GM23338 (cell line): Measurements from ENCODE around the gene PRKD1. TPM values are rescaled to one million over a fixed set of nuclear protein-coding genes. Genes with fewer than 3 reads are reported as not detected.

Experiments
- ATAC-seq: fragments of 200-7000 bp; cut with Tn5 transposase; 3 replicates; pipeline ENCODE4 v1.9.1; 2020
- DNase-seq: peaks from one replicate; pipeline ENCODE4 v3.0.0-alpha.2; 2015; ENCODE audit warnings: low spot score
- H2AFZ ChIP-seq: fragments of 200-600 bp; sonication (generic); 2 replicates; pipeline ENCODE4 v1.8.0; 2016; ENCODE audit warnings: antibody characterized with exemption, mild to moderate bottlenecking, moderate library complexity
- H3F3A ChIP-seq: fragments of 200-600 bp; sonication (generic); replicated peaks from 2 replicates; pipeline ENCODE4 v1.8.0; 2017; ENCODE audit warnings: antibody characterized with exemption, mixed run types, low read depth
- H3K27ac ChIP-seq: fragments of 200-600 bp; sonication (generic); 2 replicates; pipeline ENCODE4 v1.6.1; 2016; ENCODE audit warnings: low read depth
- H3K27me3 ChIP-seq: fragments of 200-600 bp; sonication (generic); 2 replicates; pipeline ENCODE4 v1.8.0; 2016; ENCODE audit warnings: mild to moderate bottlenecking, mixed run types, moderate library complexity; ENCODE audit not compliant: insufficient read depth
- H3K36me3 ChIP-seq: fragments of 200-600 bp; sonication (generic); 2 replicates; pipeline ENCODE4 v1.8.0; 2016; ENCODE audit warnings: mild to moderate bottlenecking; ENCODE audit not compliant: insufficient read depth
- H3K4me1 ChIP-seq: fragments of 200-600 bp; sonication (generic); 2 replicates; pipeline ENCODE4 v1.8.0; 2016; ENCODE audit warnings: mild to moderate bottlenecking, moderate library complexity; ENCODE audit not compliant: insufficient read depth
- H3K4me2 ChIP-seq: fragments of 200-600 bp; sonication (generic); 2 replicates; pipeline ENCODE4 v1.7.1; 2017; ENCODE audit warnings: mixed run types
- H3K4me3 ChIP-seq: fragments of 200-600 bp; sonication (generic); 2 replicates; pipeline ENCODE4 v1.6.1; 2016; ENCODE audit warnings: mixed run types
- H3K79me2 ChIP-seq: fragments of 200-600 bp; sonication (generic); replicated peaks from 2 replicates; pipeline ENCODE4 v1.8.0; 2017; ENCODE audit warnings: mild to moderate bottlenecking; ENCODE audit not compliant: insufficient read depth
- H3K9me2 ChIP-seq: fragments of 200-600 bp; sonication (generic); 2 replicates; pipeline ENCODE4 v1.8.0; 2017; ENCODE audit not compliant: insufficient read depth
- H4K20me1 ChIP-seq: fragments of 200-600 bp; sonication (generic); replicated peaks from 2 replicates; pipeline ENCODE4 v1.8.0; 2017; ENCODE audit warnings: mild to moderate bottlenecking; ENCODE audit not compliant: insufficient read depth
- H3K27ac Mint-ChIP-seq: 2 replicates; pipeline ENCODE4 v1.8.0; 2020; ENCODE audit warnings: inconsistent platforms, mild to moderate bottlenecking, moderate library complexity, mixed read lengths
- H3K27me3 Mint-ChIP-seq: 3 replicates; pipeline ENCODE4 v1.8.0; 2022; ENCODE audit warnings: low read depth, mild to moderate bottlenecking, moderate library complexity, mixed read lengths, inconsistent platforms; ENCODE audit not compliant: insufficient read depth, poor library complexity
- H3K36me3 Mint-ChIP-seq: 3 replicates; pipeline ENCODE4 v1.8.0; 2021; ENCODE audit warnings: low read depth, mild to moderate bottlenecking, inconsistent platforms, moderate library complexity, mixed read lengths
- H3K4me1 Mint-ChIP-seq: 3 replicates; pipeline ENCODE4 v1.8.0; 2020; ENCODE audit warnings: mild to moderate bottlenecking, inconsistent platforms, mixed read lengths
- H3K4me3 Mint-ChIP-seq: 3 replicates; pipeline ENCODE4 v1.8.0; 2021; ENCODE audit warnings: moderate library complexity, mild to moderate bottlenecking, inconsistent platforms, mixed read lengths
- H3K9me3 Mint-ChIP-seq: 3 replicates; pipeline ENCODE4 v1.8.0; 2020; ENCODE audit warnings: moderate library complexity, mild to moderate bottlenecking, inconsistent platforms, mixed read lengths
- CREB1 ChIP-seq: fragments of 250-450 bp; sonication (Bioruptor Pico); IDR thresholded peaks from 2 replicates; pipeline ENCODE4 v1.5.0; 2020; ENCODE audit warnings: low read depth, mild to moderate bottlenecking, moderate library complexity
- CTCF ChIP-seq, 2 experiments: fragments of 200-600 bp in 1 of 2; sonication (generic) in 1 of 2; conservative IDR thresholded peaks; 2 replicates each; pipeline versions ENCODE4 v1.5.1 to v1.6.1; 2016 to 2017; ENCODE audit warnings: antibody characterized with exemption in 2 of 2, low read depth in 2 of 2, mild to moderate bottlenecking in 2 of 2, moderate library complexity in 1 of 2
- ETS1 ChIP-seq: IDR thresholded peaks from 2 replicates; pipeline ENCODE4 v1.6.1; 2016; ENCODE audit warnings: antibody characterized with exemption
- EZH2 ChIP-seq: fragments of 200-600 bp; sonication (generic); IDR thresholded peaks from one replicate; pipeline ENCODE4 v1.8.0; 2017; ENCODE audit warnings: antibody characterized with exemption, mild to moderate bottlenecking, low read depth; ENCODE audit not compliant: unreplicated experiment
- EZH2phosphoT487 ChIP-seq: fragments of 200-600 bp; sonication (generic); IDR thresholded peaks from one replicate; pipeline ENCODE4 v1.8.1; 2018; ENCODE audit warnings: antibody characterized with exemption; ENCODE audit not compliant: unreplicated experiment
- JUNB ChIP-seq: IDR thresholded peaks from one replicate; pipeline ENCODE4 v1.6.1; 2016; ENCODE audit warnings: antibody characterized with exemption; ENCODE audit not compliant: unreplicated experiment
- NANOG ChIP-seq: IDR thresholded peaks from 2 replicates; pipeline ENCODE4 v1.6.1; 2016; ENCODE audit warnings: antibody characterized with exemption, borderline replicate concordance
- POLR2AphosphoS5 ChIP-seq: IDR thresholded peaks from 2 replicates; pipeline ENCODE4 v1.6.1; 2016; ENCODE audit warnings: antibody characterized with exemption, low read depth
- REST ChIP-seq: IDR thresholded peaks from one replicate; pipeline ENCODE4 v1.6.1; 2018; ENCODE audit warnings: antibody characterized with exemption; ENCODE audit not compliant: unreplicated experiment
- STAT1 ChIP-seq: IDR thresholded peaks from one replicate; pipeline ENCODE4 v1.6.1; 2016; ENCODE audit warnings: antibody characterized with exemption; ENCODE audit not compliant: unreplicated experiment
- ZNF114 ChIP-seq: fragments of 250-450 bp; sonication (Bioruptor Pico); IDR thresholded peaks from 2 replicates; pipeline ENCODE4 v1.5.0; 2020; ENCODE audit warnings: mild to moderate bottlenecking, moderate library complexity
- ZNF331 ChIP-seq: fragments of 250-450 bp; sonication (Bioruptor Pico); IDR thresholded peaks from 2 replicates; pipeline ENCODE4 v1.5.0; 2020; ENCODE audit warnings: low read depth, mild to moderate bottlenecking, moderate library complexity
- ZNF462 ChIP-seq: fragments of 250-450 bp; sonication (Bioruptor Pico); IDR thresholded peaks from 2 replicates; pipeline ENCODE4 v1.5.0; 2020; ENCODE audit warnings: mild to moderate bottlenecking, moderate library complexity
- polyA plus RNA-seq: library from polyadenylated mRNA; unstranded; fragments of >200 nt; fragmentation: Nextera tagmentation; extraction: Ambion mirVana; gene quantifications from 2 replicates; pipeline ENCODE4 v1.2.1, GENCODE V29; 2016
- total RNA-seq: library from RNA; depleted of rRNA; stranded (reverse); fragments of >200 nt; shearing (Covaris generic); gene quantifications from 2 replicates; pipeline ENCODE4 v1.2.3, GENCODE V29; 2014

The PRKD1 gene
- total and polyA plus RNA-seq, 2 experiments from 2014 or later: 3.1 to 9.7 TPM

- Histone ChIP-seq H3K9me2 (no peaks in the 10 kb centered on the region), H3K79me2 (no peaks in the 10 kb centered on the region), H3K27ac (no peak overlapping the region), H2AFZ (no peak overlapping the region), H3K36me3 (no peaks in the 10 kb centered on the region), H4K20me1 (no peaks in the 10 kb centered on the region), H3K27me3 (no peaks in the 10 kb centered on the region), H3F3A (no peaks in the 10 kb centered on the region), H3K4me1 (peaks cover 8% of the 10 kb centered on the region), H3K4me2 (no peak overlapping the region), H3K4me3 (no peak overlapping the region)
- ATAC-seq (no peak), DNase-seq (no peak)
- no peaks in the 10 kb centered on the region for H3K36me3 Mint-ChIP-seq
- TF ChIP-seq EZH2phosphoT487 (no peak), NANOG (no peak), JUNB (no peak), EZH2 (no peak), CTCF (conservative IDR thresholded peaks at IDR 0.05; ENCODE audit: low read depth in 2 of 2) (no peak), CREB1 (CRISPR knock-in tag) (no peak), REST (no peak), STAT1 (no peak), ZNF331 (CRISPR knock-in tag) (no peak), ZNF114 (CRISPR knock-in tag) (no peak), ZNF462 (no peak), ETS1 (no peak), POLR2AphosphoS5 (no peak)
- H3K4me3 Mint-ChIP-seq: no peak overlapping the region
- no peak overlapping the region for H3K27ac Mint-ChIP-seq
- peaks cover 5% of the 10 kb centered on the region; the same call in 2 of the 3 replicates for H3K4me1 Mint-ChIP-seq
- no peaks in the 10 kb centered on the region for H3K27me3 Mint-ChIP-seq
- no peaks in the 10 kb centered on the region; the same call in 2 of the 3 replicates for H3K9me3 Mint-ChIP-seq
Observed at GRCh38 chr14:29759521-29760340, 167.9 kb downstream of the PRKD1 start.
